GM21390 (cell line): ENCODE data around the gene HEXIM1.
"Not testable (repeated sequence)": the region's sequence is repeated elsewhere in the genome, so short reads cannot be mapped to it uniquely, and the experiment has no call there.

Experiments
- ATAC-seq: cut with Tn5 transposase; IDR thresholded peaks from one replicate; pipeline ENCODE4 v1.9.1; 2021; ENCODE audit not compliant: unreplicated experiment

HEXIM1 gene

GRCh38 chr17:45112559-45113423 lies 35.5 kb upstream of the HEXIM1 start:
- no peak for ATAC-seq

- no peak for ATAC-seq
Observed at GRCh38 chr17:45113424-45113754, 34.9 kb upstream of the HEXIM1 start.

DNA sequence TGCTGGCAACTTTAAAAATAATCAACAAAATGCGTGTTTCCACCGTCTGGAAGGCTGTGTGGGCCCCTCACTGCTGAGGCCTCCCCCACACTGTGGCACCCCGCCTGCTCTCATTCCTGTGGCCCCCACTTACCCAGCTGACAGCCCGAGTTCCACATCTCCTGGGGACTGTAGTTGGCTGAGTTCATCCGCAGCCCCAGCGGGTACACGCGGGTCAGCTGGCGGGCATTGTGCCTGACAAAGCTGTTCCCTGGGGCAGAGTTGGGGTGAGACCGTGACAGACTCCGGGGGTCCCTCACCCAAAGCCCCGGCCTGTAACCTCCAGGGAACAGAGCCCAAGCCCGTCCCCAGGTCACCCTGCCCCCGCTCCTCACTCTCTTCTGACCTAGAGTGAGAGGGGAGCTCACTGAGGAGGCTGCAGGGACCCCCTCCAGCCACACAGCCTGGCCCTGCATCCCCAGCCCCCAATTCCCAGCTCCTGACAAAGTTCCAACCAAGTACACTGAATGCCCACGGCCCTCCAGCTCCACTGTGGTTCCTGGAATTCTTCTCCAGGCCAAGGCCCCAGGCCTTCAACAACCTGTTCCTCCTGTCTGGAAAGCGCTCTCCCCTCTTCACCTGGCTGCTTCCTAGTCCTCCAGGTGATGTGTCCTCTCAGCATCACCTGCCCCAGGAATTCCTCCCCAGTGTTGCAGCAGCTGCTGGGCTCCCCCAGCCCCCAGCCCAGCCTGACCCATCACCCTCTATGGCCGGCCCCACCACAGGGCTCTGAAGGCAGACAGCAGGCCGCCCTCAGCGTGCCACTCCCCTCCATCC lies 34.0 kb upstream of the HEXIM1 start:
- ATAC-seq: no peak

DNA sequence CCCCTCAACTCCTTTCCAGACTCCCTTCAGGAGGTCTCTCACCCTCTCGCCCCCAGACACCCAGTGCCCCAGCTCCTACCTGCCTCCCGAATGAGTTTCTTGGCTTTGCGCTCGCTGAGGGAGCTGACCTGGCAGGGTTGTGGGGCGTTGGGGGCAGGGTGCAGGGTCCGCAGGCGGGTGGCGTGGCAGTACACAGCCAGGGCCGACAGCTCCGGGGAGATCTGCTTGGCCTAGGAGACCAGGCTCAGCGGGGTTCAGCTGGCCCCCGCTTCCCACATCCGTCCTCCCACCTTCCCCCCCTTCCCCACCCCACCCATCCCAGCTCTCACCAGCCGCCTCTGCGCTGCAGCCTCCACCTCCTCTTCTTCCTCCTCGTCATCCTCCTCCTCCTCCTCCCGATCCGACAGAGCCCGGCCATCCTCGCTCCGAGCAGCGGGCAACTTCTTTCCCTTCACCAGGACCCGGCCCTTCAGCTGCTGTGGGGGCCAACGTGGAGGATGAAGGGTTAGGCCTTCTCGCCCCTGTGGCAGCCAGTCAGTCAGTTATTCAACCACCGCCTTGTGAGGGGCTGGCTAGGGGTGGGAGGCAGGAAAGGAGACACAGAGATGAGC lies 33.2 kb upstream of the HEXIM1 start:
- ATAC-seq: no peak

- no peak for ATAC-seq
Observed at GRCh38 chr17:45115871-45116270, 32.4 kb upstream of the HEXIM1 start.

DNA sequence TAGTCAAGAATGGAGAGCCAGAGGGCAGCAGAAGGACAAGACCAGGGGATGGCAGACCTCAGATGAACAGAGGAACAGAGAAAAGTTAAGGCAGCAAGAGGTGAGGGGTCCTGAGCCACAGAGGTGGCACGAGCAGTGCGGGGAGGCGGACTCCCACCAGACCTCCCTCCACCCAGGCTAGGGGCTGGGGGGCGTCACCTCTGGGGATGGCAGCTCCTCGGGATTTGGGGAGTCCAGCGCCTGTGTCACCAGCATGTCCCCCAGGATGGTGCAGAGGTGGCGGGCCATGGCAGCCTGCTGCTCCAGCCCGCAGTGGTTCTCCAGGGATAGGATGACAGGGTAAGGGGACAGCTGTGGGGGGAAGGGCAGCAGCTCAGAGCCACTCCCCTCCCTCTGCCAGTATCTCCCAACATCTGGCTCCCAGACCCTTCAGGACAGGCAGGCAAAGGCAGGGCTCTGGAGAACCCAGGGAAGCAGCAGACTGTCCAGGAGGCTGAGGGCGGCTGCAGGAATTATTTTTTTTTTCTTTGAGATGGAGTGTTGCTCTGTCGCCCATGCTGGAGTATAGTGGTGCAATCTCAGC lies 31.8 kb upstream of the HEXIM1 start:
- no peak for ATAC-seq

DNA sequence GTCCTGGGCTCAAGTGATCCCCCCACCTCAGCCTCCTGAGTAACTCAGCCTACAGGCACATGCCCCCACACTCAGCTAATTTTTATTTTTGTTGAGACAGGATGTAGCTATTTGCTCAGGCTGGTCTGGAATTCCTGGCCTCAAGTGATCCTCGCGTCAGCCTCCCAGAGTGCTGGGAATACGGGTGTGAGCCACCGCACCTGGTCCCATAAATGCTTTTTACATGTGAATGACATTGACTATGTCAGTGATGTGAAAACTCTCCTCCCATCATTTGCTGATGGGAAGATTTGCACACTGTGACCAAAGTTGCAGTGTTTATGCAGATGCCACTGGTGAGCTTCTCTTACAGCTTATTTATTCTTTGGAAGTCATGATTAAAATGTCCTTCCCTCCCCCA lies 30.9 kb upstream of the HEXIM1 start:
- ATAC-seq: no peak

DNA sequence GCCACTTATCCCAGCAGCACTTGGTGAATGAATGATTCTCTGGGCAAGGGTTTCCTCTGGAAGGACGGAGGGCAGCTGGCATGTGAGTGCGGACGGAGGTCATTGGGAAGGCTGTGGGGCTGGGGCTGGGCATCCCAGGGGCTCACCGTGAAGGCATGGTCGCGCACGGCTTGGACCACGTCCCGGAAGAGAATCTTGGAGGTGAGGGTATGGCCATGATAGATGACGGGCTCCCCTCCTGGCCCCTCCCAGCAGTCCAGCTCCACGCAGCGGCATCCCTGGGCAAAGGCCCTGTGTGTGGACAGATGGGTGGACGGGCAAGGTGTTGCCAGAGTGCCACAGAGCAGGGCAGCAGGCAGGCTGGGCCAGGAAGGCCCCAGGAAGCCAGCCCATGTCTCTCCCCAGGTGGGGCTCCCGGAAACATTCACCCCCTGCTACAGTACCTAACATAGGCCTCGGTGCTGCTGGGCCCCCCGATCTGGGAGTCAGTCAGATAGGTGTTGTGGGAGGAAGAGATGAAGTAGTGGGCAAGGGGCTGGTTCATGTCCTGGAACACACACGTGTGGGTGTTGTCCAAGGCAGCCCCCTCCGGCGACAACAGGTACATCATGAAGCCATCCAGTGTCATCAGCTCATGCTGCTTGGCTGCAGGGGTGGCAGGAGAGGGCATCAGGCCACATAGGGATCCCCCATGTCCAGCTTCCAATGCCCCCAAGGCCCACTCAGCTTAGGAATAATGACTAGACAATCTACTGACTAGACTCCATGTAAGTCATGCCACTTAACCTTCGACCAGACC lies 30.2 kb upstream of the HEXIM1 start:
- ATAC-seq: no peak

DNA sequence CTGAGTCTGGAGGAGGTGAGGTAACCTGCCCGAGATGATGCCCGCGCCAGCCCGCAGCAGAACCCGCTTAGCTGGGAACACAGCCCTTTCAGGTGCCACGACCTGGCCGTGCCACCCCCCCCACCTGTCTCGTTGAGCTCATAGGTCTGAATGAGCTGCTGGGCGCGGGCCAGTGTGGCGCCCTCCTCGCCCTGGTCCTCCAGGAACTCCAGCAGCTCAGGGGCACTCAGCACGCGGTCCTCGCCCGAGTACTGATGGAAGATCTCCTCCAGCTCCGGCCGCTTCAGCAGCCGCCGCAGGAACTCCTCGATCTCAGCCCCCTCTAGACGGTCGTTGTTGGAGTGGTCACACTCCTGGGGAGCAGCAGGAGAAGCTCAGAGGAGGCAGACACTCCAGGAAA lies 29.6 kb upstream of the HEXIM1 start:
- ATAC-seq: no peak

- no peak for ATAC-seq
Observed at GRCh38 chr17:45119964-45120363, 28.3 kb upstream of the HEXIM1 start.

DNA sequence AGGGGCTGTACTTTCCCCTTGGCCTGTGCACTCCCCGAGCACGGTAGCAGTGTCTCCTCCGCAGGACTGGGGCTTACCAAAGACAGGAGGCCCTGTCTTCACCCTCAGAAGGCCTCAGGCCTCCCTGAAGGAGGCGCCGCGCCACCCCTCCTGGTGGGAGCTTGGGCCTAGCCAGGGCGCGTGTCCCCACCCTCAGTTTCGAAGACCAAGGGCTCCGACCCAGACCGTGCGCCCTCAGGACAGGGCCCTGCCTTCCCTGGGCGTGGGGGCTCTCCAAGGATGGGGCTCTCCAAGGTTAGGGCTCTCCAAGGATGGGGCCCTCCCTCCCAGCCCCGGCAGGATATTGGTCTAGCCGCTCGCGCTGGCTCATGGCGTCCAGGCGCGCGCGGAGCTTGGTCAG lies 27.7 kb upstream of the HEXIM1 start:
- no peak for ATAC-seq

- ATAC-seq: no peak
Observed at GRCh38 chr17:45121055-45121454, 27.2 kb upstream of the HEXIM1 start.

GRCh38 chr17:45123076-45123770 lies 25.1 kb upstream of the HEXIM1 start:
- ATAC-seq: no peak

- ATAC-seq: no peak
Observed at GRCh38 chr17:45123930-45124796, 24.1 kb upstream of the HEXIM1 start.

- not testable (repeated sequence) for ATAC-seq
Observed at GRCh38 chr17:45124797-45125122, 23.5 kb upstream of the HEXIM1 start.

- ATAC-seq: no peak
Observed at GRCh38 chr17:45125509-45125908, 22.8 kb upstream of the HEXIM1 start.

DNA sequence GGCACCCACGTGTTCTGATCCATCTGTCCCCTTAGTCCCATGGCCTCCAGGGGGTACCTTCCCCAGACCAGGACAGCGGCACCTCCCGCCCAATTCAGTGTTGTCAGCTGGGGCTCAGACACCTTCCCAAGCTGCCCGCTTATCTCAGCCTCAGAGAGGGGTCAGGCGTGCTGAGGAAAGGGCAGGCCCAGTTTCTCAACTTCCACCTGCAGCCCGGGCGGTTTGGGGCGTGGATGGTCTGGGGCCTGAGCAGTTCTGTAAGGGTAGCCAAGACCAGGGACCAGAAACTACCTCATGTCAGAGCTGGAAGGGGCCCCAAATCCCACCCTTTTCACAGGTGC lies 21.1 kb upstream of the HEXIM1 start:
- ATAC-seq: no peak

DNA sequence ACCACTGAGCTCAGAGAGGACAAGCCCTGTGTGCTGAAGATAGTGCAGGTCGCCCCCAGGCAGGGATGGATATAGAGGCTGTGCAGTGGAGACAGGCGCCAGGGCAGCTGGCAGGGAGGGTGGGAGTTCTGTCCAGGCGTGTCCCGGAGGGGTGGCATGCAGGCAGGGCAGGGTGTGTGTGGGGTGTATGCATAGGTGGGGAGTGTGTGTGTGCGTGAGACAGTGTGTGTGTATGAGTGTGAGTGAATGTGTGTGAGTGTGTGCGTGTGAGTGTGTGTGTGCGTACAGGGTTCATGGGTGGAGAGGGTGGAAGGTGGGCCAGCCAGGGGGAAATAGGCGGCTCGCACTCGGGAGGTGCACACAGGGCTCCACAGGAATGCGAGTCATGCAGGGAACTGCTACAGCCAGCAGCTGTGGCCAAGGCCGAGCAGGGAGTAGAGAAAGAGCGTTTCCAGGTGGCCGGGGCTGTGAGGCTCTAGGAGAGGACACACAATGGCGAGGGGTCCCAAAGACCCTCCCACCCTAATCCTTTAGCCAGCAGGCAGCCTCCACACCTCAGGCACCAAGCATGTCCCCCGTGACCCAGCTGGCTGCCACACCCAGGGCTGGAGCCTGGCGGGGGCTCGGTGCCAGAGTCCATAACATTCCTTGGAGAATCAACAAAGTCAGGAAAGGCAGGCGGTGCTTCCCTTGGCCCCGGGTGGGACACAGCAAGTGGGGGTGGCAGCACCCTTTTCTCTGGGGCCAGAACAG lies 20.6 kb upstream of the HEXIM1 start:
- ATAC-seq: no peak

- no peak for ATAC-seq
Observed at GRCh38 chr17:45128331-45128730, 19.9 kb upstream of the HEXIM1 start.
